Activated CD4-positive, alpha-beta T cell treated with anti-CD3 and anti-CD28 coated beads, Interleukin-2, amount 50 U/mL, for 24 hours (primary cell): ENCODE results near the gene WASF2.
"Not testable (repeated sequence)": the region's sequence is repeated elsewhere in the genome, so short reads cannot be mapped to it uniquely, and the experiment has no call there.

Experiments used
- DNase-seq, 2 donors: peaks; one replicate each; pipeline ENCODE4 v3.0.0-alpha.2; 2020; ENCODE audit warnings: low read depth in 1 of 2, low spot score in 1 of 2

The WASF2 gene

DNA sequence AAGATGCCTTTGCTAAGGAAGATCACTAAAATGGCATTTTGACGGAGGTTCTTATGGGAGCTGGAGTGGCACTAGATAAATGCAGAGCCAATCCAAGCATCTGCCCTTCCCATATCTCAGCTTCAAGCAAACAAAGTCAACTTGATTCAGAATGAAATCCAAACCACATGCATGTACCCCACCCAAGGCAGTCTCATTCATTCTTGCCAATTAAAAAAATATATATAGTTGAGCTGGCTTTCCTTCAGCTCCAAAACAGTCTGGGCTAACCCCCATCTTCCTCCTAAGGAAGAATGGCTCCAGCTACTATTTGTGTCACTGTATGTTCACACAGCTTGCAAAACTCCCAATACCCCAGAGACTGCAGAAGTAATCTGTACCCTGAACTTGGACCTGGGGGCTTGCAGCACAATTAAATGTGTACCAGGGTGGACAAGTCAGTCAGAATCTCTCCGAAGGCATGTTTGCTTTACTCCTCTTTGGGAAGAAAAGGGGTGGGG lies 62.1 kb downstream of the WASF2 start:
- no peak for DNase-seq

DNA sequence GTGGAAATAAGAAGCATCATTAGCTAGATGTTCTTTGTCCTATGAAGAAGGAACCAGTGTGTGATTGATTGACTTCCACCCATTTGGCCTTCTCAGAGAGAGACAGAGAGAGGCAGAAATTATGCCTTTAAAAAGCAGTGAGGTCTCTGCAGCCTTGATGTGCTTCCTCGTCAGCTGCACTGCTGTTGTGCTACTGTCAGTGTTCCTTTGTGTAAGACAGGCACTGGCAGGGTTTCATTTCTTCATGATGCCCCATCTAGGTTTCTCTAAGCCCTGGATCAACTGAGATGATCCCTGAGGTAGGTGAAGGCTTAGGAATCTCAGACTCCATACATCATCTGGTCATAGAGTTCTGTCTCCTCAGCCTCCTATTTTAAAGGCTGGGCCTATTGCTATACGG lies 62.6 kb downstream of the WASF2 start:
- DNase-seq: no peak

DNA sequence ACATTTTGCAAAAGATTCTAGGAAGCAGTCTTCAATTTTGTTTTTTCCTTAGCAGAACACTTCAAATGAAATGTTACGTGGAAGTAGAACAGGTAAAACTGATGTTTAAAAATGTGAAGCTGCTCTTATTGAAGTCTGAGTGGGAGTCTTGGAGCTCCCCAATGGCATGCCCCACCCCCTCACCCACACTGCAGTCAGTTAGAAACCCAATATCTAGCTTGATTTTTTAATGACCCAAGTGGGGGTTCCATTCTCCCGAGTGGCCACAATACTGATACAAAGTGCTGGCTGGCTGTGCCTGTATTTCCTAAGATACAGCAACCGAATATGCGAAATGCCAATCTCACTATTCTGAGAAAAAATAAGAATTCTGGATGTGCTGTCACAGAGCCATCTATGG lies 66.3 kb downstream of the WASF2 start:
- DNase-seq: no peak

DNA sequence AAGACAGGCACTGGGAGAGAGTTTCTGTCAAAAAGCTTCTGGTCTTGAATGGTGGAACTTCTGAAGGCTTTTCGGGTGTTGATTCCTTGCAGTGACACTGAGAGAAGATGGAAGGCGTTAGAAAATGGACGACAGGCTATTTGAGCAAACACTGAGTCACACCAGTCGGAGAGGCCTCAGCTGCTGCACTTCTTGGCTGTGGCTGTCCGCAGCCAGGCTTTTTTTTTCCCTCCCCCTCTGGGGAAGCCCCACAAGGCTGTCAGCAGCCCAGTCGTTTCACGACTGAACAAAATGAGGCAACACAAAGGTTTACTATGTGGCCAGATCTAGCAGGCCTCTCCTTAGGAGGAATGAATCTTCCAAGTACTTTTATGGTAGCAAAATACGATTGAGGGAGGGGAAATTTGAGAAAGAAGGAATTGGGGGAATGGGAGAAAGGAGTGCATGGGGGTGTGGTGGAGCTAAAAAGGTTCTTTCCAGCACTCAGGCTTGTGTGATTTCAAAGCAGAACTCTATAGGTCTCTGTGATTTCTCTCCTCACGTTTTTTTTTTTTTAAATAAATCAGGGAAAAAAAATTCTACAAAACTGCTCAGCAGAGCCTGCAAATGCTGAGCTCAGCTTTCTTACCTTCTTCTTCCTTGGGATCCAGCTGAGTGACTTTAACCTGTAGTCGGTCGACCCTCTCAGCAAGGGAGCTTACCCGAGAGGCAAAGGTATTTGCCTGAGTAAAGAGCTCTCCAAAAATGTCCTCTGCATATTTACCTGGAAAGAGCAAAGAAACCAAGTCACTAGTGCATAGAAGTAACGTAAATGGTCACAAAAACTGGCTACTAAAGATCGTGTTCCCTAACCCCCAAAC lies 71.4 kb downstream of the WASF2 start:
- peak in 1 of 2 donors; percentile 26 for DNase-seq

DNA sequence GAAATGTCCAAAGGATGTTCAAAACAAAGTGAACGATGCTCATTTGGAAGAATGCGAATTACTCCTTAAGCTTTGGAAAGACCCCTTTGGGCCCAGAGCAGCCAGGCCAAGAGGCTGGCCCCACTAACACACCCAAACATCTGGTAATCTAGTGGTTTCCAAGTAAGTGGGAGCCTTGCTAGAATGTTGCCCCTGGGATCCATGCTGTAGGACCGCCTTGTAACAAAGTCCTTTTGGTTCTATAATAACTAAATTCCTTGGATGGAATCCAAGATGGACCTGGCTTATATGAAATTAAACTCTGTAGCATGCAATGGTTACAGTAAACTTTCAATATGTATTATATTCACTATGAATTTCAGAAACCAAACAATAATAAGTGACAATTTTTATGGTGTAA lies 72.3 kb downstream of the WASF2 start:
- DNase-seq: no peak

DNA sequence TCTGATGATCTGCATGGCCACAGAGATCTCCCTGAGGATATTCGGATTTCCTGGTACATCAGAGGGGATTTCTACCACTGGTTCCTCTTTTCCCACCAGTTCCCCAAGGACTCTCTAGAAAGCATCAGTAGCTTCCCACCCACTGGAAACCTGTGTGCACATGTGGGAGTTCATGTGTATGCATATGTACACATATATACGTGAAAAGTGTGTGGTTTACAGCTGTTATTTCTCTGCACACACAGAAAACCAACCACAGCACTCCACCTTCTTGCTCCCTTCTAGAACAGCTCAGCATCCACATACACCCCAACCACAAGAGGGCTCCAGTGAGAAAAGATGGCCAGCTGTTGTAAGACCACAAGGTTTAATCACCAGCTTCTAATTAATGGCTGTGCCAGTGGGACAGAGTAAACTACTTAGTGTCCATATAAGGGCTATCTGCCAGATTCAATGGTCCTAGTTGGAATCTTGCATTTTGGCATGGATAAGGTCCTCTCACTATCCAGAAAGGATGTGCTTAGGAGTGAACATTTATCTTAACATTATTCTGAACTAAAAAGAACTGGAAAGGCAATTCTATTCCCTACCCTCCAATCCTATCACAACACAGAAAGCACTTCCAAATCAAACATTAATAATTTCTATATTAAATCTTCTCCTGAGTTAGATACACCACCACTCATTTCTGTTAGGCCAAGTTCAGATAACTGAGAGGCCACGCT lies 73.4 kb downstream of the WASF2 start:
- DNase-seq: peak in 1 of 2 donors; percentile 55

DNA sequence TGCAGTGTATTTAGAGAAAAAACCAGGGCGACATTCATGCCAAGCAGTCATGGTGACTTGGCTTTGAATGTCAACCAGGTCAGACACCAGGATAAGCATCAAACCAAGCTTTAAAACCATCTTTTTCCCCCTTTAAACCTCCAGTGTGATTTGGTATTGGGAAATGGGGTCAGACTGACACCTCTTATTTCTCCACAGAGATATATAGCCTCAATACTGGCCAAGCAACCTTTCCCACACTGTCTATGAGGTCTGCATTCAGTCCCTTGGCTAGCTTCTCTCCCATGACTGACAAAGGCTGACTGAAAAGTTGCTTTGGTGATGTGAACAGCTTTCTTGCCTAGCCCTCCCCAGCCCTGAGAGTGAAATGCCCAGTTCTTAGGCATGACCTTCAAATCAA lies 75.9 kb downstream of the WASF2 start:
- DNase-seq: no peak

DNA sequence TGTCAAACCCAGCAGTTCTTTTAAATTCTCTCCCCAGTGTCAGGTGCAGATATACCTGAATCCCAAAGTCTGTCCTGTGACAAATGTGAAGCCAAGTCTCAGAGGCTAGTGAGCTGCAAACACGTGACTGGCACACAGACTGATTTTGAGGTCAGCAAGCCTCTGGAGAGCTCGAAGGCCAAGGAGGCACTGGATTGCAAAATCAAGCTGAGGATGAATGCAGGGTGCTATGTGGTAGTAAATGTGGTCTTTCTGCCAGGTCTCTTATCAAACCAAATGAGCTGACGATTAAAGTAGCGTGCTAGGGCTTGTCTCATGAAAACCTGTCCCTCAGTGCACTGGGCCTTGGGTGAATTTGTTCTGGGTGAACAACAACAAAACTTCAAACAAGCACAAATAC lies 77.0 kb downstream of the WASF2 start:
- no peak for DNase-seq

DNA sequence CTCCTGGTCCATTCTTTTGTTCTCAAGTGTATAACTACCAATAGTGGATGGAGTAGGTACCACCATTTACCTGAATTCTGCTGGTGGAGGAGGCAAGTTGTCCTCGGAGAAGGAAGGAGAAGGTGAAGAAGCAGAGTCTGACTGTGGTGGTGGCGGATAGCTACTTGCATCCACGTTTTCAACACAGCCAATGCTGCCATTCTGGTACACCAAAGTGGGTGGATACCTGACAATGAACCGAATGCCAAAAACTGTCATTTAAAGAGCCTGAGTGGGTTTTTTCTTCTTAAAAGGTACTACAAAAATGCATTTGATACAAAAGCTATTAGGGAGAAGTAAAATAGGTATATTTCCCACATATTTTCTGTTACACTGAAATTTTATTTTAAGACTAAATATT lies 77.5 kb downstream of the WASF2 start:
- DNase-seq: no peak

DNA sequence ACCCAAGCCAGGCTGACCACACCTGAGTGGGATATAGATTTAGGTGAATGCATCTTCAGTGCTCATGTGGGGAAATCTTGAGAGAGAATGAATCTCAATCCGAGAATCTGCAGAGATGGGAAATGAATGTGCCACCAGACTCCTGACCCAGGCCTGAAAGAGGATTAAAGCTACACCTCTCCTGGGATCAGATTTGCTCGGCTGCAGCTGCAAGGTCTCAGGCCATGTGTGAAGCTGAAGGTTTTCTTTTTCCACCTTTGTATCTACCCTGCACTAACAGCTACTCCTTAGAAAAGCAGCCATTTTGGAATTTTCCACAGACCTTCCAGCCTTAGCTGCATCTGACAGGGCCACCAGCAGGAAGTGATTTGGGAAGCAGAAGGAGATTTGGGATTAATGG lies 79.3 kb downstream of the WASF2 start:
- no peak for DNase-seq

DNA sequence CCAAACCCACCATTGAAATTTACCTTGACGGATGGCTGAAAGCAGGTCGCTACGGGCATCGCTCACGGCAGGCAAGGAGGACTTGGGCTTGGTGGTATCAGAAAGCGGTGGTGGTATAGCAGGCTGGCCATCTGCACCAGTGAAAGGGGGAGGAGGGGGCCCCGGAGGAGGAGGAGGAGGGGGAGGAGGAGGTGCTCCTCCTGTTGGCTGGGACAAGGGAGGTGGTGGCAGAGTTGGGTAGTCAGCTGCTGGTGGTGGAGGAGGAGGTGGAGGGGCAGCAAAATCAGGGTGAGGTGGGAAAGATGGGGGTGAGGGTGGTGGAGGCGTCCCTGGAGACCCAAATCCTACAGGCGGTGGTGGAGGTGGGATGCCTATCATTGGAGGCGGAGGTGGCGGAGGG lies 80.3 kb downstream of the WASF2 start:
- DNase-seq: no peak

DNA sequence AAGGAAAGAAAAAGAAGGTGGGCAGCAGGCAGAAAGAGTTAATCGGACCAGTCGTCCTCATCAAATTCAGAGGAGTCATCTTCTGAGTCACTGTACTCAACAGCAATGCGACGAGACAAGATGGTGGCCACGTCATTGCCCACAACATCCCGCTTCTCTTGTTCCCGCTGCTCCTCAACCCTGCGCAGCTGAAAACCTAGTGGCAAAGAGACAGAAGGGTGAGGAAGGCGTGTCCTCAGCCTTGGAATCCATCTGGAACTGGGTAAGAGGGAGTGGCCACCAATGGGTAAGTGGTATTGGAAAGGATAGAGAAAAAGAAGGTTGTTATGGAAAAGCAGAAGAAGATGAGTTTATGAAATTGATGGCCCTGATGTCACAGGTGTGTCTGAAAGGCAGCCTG lies 81.8 kb downstream of the WASF2 start:
- no peak for DNase-seq

DNA sequence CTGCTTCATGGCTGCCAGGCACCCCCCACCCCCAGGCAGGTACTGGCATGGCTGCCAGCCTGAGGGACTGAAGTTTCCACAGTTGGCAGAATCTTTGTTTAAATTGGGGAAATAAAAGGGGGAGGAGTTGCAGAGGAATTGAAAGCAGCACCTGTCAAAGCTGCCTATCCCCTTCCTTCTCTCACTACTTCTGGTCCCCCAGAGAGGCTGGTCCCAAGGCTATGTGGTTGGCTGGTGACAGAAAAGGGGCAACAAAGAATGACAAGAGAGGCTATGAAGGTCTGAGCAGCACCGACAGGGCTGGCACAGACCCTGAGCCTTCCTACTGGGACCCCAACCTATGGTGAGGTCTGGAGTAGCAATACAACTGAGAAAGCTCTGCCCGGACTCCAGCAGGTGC lies 83.2 kb downstream of the WASF2 start:
- DNase-seq: not testable (repeated sequence)

DNA sequence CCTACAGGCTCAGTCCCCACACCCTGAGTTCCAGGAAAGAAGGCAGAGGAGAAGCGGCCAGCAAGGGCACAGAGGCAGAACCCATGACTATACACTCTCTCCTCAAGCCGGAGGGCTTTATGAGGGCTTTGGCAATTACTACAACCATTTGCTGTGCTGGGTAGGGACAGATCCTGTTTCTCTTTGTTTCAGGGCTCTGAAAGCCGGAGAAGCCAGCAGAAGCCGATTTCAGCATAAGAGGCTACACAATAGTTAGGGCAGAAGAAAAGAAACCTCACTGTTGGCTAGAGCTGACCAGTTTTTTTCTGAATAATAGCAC lies 83.6 kb downstream of the WASF2 start:
- no peak for DNase-seq

DNA sequence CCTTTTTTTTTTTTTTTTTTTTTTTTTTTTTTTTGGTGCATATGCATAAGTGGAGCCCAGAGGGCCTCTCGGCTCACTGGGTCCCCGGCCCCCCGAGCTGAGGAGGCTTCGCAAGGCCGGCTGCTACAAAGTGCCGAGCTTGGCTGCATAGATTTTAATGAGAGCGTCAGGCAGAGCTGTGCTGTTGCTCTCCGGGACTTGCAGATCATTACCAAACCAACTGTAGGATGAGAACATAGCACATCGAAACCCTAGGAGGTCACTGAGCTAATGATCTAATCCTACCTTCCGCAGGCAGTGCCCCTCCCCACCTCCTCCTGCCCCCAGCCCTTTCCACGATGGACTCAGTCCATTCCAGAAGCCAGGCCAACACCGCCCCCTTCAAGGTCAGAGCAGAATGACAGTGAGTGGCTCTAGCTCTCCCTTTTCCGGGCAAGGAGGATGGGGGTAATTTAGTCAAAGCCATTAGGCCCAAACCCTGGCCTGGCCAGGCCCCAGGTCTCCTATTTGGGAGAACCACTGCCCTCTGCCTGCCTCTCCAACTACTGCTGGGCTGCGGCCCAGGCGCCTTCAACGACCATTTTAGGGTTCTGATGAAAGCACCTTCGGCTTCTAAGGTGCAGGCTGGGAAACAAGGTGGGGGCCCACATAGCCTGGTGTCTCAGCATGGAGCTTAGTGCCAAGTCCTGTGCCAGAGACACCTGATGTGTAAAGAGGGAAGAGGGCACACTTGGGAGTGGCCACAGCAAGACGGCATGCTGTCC lies 84.2 kb downstream of the WASF2 start:
- not testable (repeated sequence) for DNase-seq

DNA sequence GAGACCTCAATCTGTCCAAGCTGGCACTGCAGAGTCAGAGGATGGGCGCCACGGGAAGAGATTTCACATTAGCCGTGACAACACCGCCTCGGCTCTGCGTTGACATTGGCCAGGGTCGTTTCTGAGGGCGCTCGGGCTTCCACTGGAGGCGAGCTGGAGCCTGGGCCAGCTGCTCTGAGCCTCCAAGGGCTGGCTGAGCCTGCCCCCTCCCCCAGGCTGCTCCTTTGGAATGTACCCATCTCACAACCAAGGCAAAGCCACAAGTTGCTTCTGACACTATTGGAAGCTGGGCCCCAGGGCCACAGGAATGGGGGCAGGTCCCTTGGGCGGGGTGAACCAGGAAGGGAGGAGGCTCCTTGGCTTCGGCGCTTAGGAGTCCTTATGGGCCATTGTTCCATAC lies 84.9 kb downstream of the WASF2 start:
- DNase-seq: no peak

DNA sequence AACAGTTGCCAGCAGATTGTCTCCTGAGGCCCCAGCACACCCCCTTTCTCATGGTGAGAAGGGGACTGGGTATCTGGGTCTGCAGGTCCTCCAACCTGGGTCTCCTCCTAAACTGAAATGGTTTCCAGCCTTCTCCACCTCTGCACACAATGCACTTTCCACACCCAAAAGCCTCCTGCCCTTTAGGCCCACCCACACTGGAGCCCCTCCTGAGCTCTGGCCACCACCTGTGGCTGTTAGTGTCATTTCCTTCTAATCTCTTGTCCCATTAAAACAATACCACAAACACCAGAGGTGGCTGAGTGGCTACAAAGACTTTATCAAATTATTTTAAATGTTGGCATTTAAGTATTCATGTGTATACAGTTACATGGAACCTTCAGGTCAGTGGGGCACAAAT lies 86.0 kb downstream of the WASF2 start:
- no peak for DNase-seq

DNA sequence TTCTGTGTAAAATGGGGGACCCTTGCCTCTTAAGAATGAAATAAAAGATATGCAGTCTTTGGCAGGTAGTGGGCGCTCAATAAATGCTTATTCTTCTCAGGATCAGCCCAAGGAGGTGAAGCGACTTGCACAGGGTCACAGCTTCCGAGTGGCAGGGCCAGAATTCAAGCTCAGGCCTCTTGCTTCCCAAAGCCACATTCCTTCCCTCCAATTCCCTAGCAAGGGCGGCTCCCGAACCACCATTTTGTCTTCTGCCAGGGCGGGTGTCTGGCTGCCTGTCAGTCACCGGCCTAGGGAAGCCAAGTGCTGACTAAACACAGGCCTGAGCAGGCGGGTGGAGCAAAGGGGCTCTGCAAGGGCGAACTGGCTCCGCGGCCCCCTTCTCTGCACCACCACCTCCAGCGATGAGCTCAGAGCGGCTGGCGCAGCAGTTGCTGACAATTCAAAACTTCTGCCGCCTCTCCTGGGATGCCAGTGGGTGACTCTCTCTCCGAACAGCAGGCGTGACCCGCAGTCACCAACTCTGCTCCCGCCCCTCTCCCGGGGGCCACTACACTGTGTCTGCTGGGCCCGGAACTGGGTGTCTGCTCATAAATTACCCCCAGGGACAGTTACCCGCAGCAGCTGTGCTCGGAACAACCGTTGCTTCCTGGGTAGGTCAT lies 86.8 kb downstream of the WASF2 start:
- no peak for DNase-seq

DNA sequence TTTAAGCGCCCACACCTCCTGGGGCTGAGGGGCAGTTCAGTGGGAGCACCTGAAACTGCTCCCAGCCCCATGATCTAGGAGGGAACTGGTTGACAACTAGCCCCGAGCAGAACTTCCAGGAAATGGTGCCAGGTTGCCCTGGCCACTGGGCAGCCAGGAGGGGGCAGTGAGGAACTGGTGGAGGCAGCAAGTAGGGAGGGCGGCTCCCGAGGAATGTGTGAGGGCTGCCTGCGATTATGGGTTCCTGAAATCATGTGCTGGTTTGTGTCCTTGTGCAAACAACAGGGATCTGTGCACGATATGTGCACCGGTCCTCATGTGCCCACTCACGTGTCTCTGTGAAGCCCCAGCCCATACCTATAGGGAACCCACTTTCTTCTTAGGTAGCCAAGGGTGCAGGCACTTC lies 87.6 kb downstream of the WASF2 start:
- DNase-seq: no peak

DNA sequence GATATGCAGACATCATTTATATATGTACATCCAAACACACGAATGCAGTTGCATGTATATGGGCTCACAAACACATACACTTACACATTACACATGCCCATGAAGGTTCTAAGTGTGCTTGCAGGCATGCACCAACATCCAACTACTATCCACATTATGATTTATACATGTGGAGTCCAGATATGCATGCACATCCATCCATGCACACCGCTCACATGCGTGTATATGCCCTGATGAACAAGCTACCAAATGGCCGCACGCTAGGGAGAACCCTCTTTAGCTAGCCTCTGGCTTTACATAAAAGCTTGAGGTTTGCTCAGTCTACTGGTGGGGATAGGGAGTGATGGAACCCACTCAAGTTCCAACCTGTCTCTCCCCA lies 89.0 kb downstream of the WASF2 start:
- no peak for DNase-seq
